ENCODE measurements around the gene C17orf50.

DNA sequence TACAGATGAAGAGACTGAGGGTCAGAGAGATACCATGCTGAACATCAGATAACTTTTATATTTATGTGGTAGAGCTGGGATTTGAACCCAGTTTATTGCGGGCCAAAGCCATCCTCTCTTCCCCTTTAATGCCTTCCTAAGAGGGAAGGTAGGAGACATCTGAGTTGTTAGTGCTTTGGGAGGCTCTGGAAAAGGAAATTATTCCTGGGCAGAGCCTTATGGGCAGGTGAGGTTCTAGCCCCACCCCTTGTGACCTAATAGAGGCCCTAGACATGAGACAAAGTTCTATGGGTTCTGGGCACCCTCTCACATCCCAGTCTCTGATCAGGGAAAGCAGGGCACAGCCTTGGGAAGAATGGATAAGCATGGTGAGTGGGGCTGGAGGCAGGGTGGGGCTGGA lies at the start of gene C17orf50:
- TF ChIP-seq, protein P1, sequence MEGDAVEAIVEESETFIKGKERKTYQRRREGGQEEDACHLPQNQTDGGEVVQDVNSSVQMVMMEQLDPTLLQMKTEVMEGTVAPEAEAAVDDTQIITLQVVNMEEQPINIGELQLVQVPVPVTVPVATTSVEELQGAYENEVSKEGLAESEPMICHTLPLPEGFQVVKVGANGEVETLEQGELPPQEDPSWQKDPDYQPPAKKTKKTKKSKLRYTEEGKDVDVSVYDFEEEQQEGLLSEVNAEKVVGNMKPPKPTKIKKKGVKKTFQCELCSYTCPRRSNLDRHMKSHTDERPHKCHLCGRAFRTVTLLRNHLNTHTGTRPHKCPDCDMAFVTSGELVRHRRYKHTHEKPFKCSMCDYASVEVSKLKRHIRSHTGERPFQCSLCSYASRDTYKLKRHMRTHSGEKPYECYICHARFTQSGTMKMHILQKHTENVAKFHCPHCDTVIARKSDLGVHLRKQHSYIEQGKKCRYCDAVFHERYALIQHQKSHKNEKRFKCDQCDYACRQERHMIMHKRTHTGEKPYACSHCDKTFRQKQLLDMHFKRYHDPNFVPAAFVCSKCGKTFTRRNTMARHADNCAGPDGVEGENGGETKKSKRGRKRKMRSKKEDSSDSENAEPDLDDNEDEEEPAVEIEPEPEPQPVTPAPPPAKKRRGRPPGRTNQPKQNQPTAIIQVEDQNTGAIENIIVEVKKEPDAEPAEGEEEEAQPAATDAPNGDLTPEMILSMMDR (IDR thresholded peaks at IDR 0.05; ENCODE audit: low read depth, low read length, poor library complexity, severe bottlenecking) = no peak
- no peak for TF ChIP-seq EZH2phosphoT487 (IDR thresholded peaks at IDR 0.05; ENCODE audit: borderline replicate concordance, low read length)

All from DOHH2 (cell line).